HG03175 (cell line): ENCODE data around the gene TEN1.

Experiments used
- ATAC-seq: cut with Tn5 transposase; IDR thresholded peaks from one replicate; pipeline ENCODE4 v1.9.1; 2021; ENCODE audit warnings: mild to moderate bottlenecking, moderate library complexity; ENCODE audit not compliant: unreplicated experiment

TEN1 gene

GRCh38 chr17:75976175-75976848 lies 2.7 kb upstream of the TEN1 start:
- no peak for ATAC-seq

GRCh38 chr17:75979705-75980187 lies 706 bp downstream of the TEN1 start:
- ATAC-seq: peak; percentile 19

DNA sequence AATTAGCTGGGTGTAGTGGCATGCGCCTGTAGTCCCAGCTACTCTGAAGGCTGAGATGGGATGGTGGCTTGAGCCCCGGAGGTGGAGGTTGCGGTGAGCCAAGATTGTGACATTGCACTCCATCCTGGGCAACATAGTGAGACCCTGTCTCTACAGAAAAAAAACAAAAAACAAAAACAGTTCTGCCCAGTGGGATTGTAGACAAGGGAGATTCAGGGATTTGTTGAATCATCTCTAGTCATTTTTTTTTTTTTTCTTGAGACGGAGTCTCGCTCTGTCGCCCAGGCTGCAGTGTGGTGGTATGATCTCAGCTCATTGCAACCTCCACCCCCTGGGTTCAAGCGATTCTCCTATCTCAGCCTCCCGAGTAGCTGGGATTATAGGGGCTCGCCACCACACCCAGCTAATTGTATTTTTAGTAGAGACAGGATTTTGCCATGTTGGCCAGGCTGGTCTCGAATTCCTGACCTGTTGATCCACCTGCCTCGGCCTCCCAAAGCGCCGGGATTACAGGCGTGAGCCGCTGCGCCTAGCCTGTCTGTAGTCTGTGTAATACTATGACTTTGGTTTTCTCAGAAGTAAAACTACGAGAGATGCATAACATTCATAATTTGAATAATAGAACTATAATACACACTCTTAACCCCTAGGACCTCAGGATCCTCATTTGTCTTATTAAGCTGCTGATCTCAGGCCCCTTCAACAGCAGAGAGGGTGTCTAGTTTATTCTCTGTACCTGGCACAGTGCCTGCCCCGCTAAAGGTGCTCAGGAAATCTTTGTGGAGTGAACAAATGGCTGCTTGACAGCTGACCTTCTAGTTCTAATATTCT lies 1.4 kb downstream of the TEN1 start:
- no peak for ATAC-seq

DNA sequence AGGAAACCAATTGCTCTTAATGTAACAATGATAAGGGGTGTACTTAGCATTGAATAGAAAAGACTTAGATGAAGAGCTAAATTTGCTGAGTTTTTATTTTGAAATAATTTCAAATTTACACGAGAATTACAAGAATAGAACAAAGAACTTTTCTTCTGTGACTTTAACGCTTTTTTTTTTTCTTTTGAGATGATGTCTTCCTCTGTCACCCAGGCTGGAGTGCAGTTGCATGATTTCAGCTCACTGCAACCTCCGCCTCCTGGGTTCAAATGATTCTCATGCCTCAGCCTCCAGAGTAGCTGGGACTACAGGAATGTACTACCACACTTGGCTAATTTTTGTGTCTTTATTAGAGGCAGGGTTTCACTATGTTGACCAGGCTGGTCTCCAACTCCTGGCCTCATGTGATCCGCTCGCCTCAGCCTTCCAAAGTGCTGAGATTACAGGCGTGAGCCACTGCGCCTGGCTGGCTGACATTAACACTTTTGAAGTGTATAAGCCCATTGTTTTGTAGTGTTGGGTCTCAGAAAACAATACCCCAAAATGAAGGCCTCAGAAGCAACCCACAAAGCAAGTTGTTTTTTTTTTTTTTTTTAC lies 2.1 kb downstream of the TEN1 start:
- no peak for ATAC-seq

- ATAC-seq: no peak
These were observed 4.6 kb downstream of the TEN1 start for GRCh38 chr17:75983501-75984181.

GRCh38 chr17:75985986-75986385 lies 6.9 kb downstream of the TEN1 start:
- ATAC-seq: no peak

- ATAC-seq: no peak
These were observed 8.0 kb downstream of the TEN1 start for GRCh38 chr17:75987041-75987440.

- ATAC-seq: no peak
These were observed 12.4 kb downstream of the TEN1 start for GRCh38 chr17:75991396-75991795.

DNA sequence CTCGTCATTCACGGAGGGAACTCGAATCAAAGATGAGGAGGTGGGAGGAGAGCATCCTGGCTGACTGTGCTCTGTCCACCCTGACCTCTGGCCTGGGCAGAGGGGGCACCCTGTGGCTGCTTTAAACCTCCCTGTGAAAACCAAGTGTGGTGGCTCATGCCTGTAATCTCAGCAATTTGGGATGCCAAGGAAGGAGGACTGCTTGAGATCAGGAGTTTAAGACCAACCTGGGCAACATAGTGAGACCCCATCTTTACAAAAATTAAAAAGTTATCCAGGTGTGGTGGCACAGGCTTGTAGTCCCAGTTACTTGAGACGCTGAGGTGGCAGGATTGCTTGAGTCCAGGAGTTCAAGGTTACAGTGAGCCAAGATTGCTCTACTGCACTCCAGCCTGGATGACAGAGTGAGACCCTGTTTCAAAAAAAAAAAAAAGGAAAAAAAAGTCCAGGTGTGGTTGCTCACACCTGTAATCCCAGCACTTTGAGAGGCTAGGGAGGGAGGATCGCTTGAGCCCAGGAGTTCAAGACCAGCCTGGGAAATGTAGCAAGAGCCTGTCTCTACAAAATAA lies 15.8 kb downstream of the TEN1 start:
- ATAC-seq: no peak

GRCh38 chr17:75995385-75995925 lies 16.4 kb downstream of the TEN1 start:
- no peak for ATAC-seq

- ATAC-seq: no peak
These were observed 17.9 kb downstream of the TEN1 start for GRCh38 chr17:75996665-75997590.

- no peak for ATAC-seq
These were observed 19.3 kb downstream of the TEN1 start for GRCh38 chr17:75998327-75998795.

- ATAC-seq: no peak
These were observed 21.1 kb downstream of the TEN1 start for GRCh38 chr17:76000016-76000754.

- ATAC-seq: no peak
These were observed 21.9 kb downstream of the TEN1 start, which contains the start of gene CDK3 for GRCh38 chr17:76000755-76001521. Gene CDK3, plus strand, starts transcription at chr17:76000855. Its CDS starts 571 bp downstream, at chr17:76001426.

DNA sequence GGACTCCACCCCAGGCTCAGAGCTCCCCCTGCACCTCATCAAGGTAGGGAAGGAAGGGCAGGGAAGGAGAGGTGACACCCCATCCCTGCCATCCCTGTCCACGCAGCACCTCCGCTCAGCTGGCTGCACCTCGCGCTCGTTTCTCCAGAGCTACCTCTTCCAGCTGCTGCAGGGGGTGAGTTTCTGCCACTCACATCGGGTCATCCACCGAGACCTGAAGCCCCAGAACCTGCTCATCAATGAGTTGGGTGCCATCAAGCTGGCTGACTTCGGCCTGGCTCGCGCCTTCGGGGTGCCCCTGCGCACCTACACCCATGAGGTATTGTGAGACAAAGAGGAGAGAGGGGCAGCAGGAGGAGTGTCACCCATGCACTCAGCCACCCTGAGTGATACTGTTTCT lies 23.1 kb downstream of the TEN1 start:
- ATAC-seq: no peak

DNA sequence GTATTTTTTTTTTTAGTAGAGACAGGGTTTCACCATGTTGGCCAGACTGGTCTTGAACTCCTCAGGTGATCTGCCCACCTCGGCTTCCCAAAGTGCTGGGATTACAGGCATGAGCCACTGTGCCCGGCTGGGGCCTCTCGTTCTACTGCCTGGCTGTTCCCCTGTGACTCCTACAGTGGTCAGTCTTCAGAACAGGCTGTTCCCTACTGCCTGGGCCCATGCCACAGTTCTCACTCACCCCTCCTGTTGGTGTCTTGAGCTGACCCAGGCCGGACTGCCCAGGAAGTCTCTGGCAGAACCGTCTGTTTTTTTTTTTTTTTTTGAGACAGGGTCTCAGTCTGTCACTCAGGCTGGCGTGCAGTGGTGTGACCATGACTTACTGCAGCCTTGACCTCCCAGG lies 24.9 kb downstream of the TEN1 start:
- no peak for ATAC-seq

DNA sequence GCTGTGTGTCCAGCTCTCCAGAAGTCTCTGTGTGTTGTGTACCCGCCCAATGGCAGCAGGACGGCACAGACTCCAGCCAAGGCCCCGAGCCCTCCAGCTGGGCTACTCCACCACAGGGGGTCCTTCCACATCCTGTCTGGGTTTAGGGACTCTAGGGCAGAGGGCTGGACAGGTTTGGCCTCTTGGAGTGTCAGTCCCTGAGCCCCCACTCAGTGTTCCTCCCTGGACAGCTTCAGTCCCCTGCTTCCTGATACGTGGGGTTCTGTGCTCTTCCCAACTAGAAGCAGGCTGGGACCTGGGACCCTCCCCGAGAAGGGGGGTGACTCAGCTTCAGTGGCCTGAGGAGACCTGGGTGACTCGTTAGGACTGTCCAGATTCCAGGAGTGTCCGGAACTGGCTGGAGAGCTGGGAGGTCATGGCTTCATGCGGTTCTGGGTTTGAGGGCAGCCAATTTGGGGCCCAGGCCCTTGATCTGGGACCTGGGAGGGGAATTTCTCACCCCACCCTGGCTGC lies 25.8 kb downstream of the TEN1 start:
- no peak for ATAC-seq
